Testis (tissue), 3 donors: ENCODE measurements around the gene PTPRE. TPM values are rescaled to one million over a fixed set of nuclear protein-coding genes. Genes with fewer than 3 reads are reported as not detected.

ENCODE experiments used
- DNase-seq: peaks from one replicate; pipeline ENCODE4 v3.0.0-alpha.2; 2019
- H3K27ac ChIP-seq, 2 donors: fragments of 200-600 bp; sonication (generic); one replicate each; pipeline ENCODE4 v1.5.1; 2019
- H3K27me3 ChIP-seq: fragments of 200-600 bp; sonication (generic); one replicate; pipeline ENCODE4 v1.5.1; 2019
- H3K36me3 ChIP-seq: fragments of 200-600 bp; sonication (generic); one replicate; pipeline ENCODE4 v1.5.1; 2017; ENCODE audit warnings: low read depth; ENCODE audit errors: missing control alignments
- H3K4me1 ChIP-seq: fragments of 200-600 bp; sonication (generic); one replicate; pipeline ENCODE4 v1.5.1; 2019
- H3K4me3 ChIP-seq, 2 donors: fragments of 200-600 bp; sonication (generic); one replicate each; pipeline ENCODE4 v1.5.1; 2017 to 2019
- H3K9me3 ChIP-seq: fragments of 200-600 bp; sonication (generic); one replicate; pipeline ENCODE4 v1.5.1; 2017
- CTCF ChIP-seq, 3 experiments: fragments of 450-650 bp in 2 of 3; fragments of 200-600 bp in 1 of 3; sonication (generic) in 1 of 3; IDR thresholded peaks; one replicate each; pipeline ENCODE4 v1.5.1; 2016 to 2019; ENCODE audit warnings: antibody characterized with exemption in 3 of 3, mild to moderate bottlenecking in 2 of 3, moderate library complexity in 1 of 3
- POLR2A ChIP-seq: fragments of 450-650 bp; IDR thresholded peaks from one replicate; pipeline ENCODE4 v1.6.1; 2017; ENCODE audit warnings: antibody characterized with exemption, mild to moderate bottlenecking, moderate library complexity
- WGBS, 2 donors: methylation state at CpG; one replicate each; pipeline ENCODE4 v1.1.5; 2018; 5-methylcytosine and 5-hydroxymethylcytosine counted together
- intact Hi-C: fragments of 100-400 bp; cut with DNase I; formaldehyde crosslinking; loops from one replicate; pipeline ENCODE4 v1.15.1; 2023; ENCODE audit warnings: low total_unique reads
- polyA plus RNA-seq: library from polyadenylated mRNA; stranded (reverse); fragments of 350-450 nt; fragmentation: Illumina TruSeq; extraction: RNeasy Lipid Tissue Mini Kit (QIAGEN cat#74804); gene quantifications from one replicate; pipeline ENCODE4 v1.2.3, GENCODE V29; 2014; ENCODE audit warnings: low read depth, low replicate concordance; ENCODE audit not compliant: insufficient read depth
- total RNA-seq, 2 donors: library from RNA; depleted of rRNA; stranded (reverse); fragments of >200 nt; gene quantifications; one replicate each; pipeline ENCODE4 v1.2.3, GENCODE V29; 2016

PTPRE gene
- total and polyA plus RNA-seq, 3 donors from 2014 or later, result 10.0 to 26.6 (median 15.3) TPM

- no peak for DNase-seq
- no peaks in the 10 kb centered on the region for H3K27me3 ChIP-seq
- H3K4me1 ChIP-seq, result no peaks in the 10 kb centered on the region
- no peaks in the 10 kb centered on the region for H3K9me3 ChIP-seq
- 90 to 94% methylated on average over 8 to 9 of the region's 9 CpGs for WGBS, 2 donors
- intact Hi-C loops, result loop anchor here (10.0 kb wide), 1 partner anchor 156 kb away; the partner anchor contains the start of gene PTPRE
- TF ChIP-seq POLR2A, result no peak
- no peak for TF ChIP-seq CTCF (IDR thresholded peaks at IDR 0.05)
- H3K4me3 ChIP-seq, result no peak overlapping the region
- H3K27ac ChIP-seq, result no peak overlapping the region
- H3K36me3 ChIP-seq, result no peaks in the 10 kb centered on the region
These were observed 153.7 kb downstream of the PTPRE start for GRCh38 chr10:128060341-128061250.

- intact Hi-C loops, result loop anchor here (10.0 kb wide), 1 partner anchor 157 kb away; the partner anchor contains the start of gene PTPRE
- Histone ChIP-seq H3K27me3 (no peaks in the 10 kb centered on the region), H3K36me3 (no peaks in the 10 kb centered on the region), H3K9me3 (no peaks in the 10 kb centered on the region), H3K4me1 (no peaks in the 10 kb centered on the region), H3K4me3 (no peak overlapping the region), H3K27ac (no peak overlapping the region)
- WGBS, 2 donors, result 70% methylated on average over 14 of the region's 14 CpGs
- TF ChIP-seq POLR2A (no peak), CTCF (IDR thresholded peaks at IDR 0.05) (no peak)
- DNase-seq, result no peak
These were observed 154.7 kb downstream of the PTPRE start for GRCh38 chr10:128061306-128062300.

- H3K27ac ChIP-seq, result no peak overlapping the region
- no peaks in the 10 kb centered on the region for H3K36me3 ChIP-seq
- TF ChIP-seq POLR2A (no peak), CTCF (IDR thresholded peaks at IDR 0.05) (no peak)
- intact Hi-C loops, result loop anchor here (10.0 kb wide), 1 partner anchor 158 kb away; the partner anchor contains the start of gene PTPRE
- no peaks in the 10 kb centered on the region for H3K27me3 ChIP-seq
- no peak for DNase-seq
- 56 to 77% methylated on average over 6 to 11 of the region's 11 CpGs for WGBS, 2 donors
- no peaks in the 10 kb centered on the region for H3K4me1 ChIP-seq
- H3K4me3 ChIP-seq, result no peak overlapping the region
- no peaks in the 10 kb centered on the region for H3K9me3 ChIP-seq
These were observed 155.5 kb downstream of the PTPRE start for GRCh38 chr10:128062331-128062880.

GRCh38 chr10:128062881-128063563 lies 156.1 kb downstream of the PTPRE start:
- WGBS, 2 donors, result 56 to 65% methylated on average over 15 to 19 of the region's 19 CpGs
- Histone ChIP-seq H3K4me1 (no peaks in the 10 kb centered on the region), H3K36me3 (no peaks in the 10 kb centered on the region), H3K27ac (no peak overlapping the region), H3K4me3 (no peak overlapping the region), H3K27me3 (no peaks in the 10 kb centered on the region), H3K9me3 (no peaks in the 10 kb centered on the region)
- TF ChIP-seq POLR2A (no peak), CTCF (IDR thresholded peaks at IDR 0.05) (no peak)
- intact Hi-C loops, result loop anchor here (10.0 kb wide), 1 partner anchor 158 kb away; the partner anchor contains the start of gene PTPRE
- no peak for DNase-seq
